GM23248 (cell line): ENCODE data around the gene BEND3. TPM values are rescaled to one million over a fixed set of nuclear protein-coding genes. Genes with fewer than 3 reads are reported as not detected.

Experiments used
- DNase-seq: peaks from one replicate; pipeline ENCODE4 v3.0.0-alpha.2; 2015
- H2AFZ ChIP-seq: fragments of 200-600 bp; sonication (generic); 2 replicates; pipeline ENCODE4 v1.6.1; 2016; ENCODE audit warnings: antibody characterized with exemption
- H3F3A ChIP-seq: fragments of 200-600 bp; sonication (generic); 2 replicates; pipeline ENCODE4 v1.6.1; 2016; ENCODE audit warnings: mild to moderate bottlenecking, antibody characterized with exemption, mixed run types; ENCODE audit not compliant: insufficient read depth
- H3K27ac ChIP-seq: fragments of 200-600 bp; sonication (generic); 2 replicates; pipeline ENCODE4 v1.5.1; 2016; ENCODE audit warnings: mild to moderate bottlenecking
- H3K27me3 ChIP-seq: fragments of 200-600 bp; sonication (generic); replicated peaks from 2 replicates; pipeline ENCODE4 v1.6.1; 2016; ENCODE audit warnings: mild to moderate bottlenecking; ENCODE audit not compliant: insufficient read depth
- H3K36me3 ChIP-seq: fragments of 200-600 bp; sonication (generic); 2 replicates; pipeline ENCODE4 v1.6.1; 2016; ENCODE audit warnings: low read depth, mild to moderate bottlenecking
- H3K4me1 ChIP-seq: fragments of 200-600 bp; sonication (generic); 2 replicates; pipeline ENCODE4 v1.6.1; 2016; ENCODE audit warnings: mild to moderate bottlenecking; ENCODE audit not compliant: insufficient read depth
- H3K4me2 ChIP-seq: fragments of 200-600 bp; sonication (generic); one replicate; pipeline ENCODE4 v1.6.1; 2016; ENCODE audit warnings: mild to moderate bottlenecking; ENCODE audit not compliant: unreplicated experiment
- H3K4me3 ChIP-seq: fragments of 200-600 bp; sonication (generic); 2 replicates; pipeline ENCODE4 v1.5.1; 2016; ENCODE audit warnings: mild to moderate bottlenecking
- H3K79me2 ChIP-seq: fragments of 200-600 bp; sonication (generic); 2 replicates; pipeline ENCODE4 v1.6.1; 2016; ENCODE audit warnings: mild to moderate bottlenecking; ENCODE audit not compliant: insufficient read depth
- H3K9ac ChIP-seq: fragments of 200-600 bp; sonication (generic); 2 replicates; pipeline ENCODE4 v1.6.1; 2016; ENCODE audit warnings: mild to moderate bottlenecking
- H3K9me2 ChIP-seq: fragments of 200-600 bp; sonication (generic); 2 replicates; pipeline ENCODE4 v1.6.1; 2016; ENCODE audit warnings: mixed run types, mild to moderate bottlenecking, moderate library complexity; ENCODE audit not compliant: insufficient read depth
- H3K9me3 ChIP-seq: fragments of 200-600 bp; sonication (generic); one replicate; pipeline ENCODE4 v1.6.1; 2017; ENCODE audit warnings: low read depth
- H4K20me1 ChIP-seq: fragments of 200-600 bp; sonication (generic); 2 replicates; pipeline ENCODE4 v1.6.0; 2016; ENCODE audit not compliant: insufficient read depth
- EZH2 ChIP-seq: fragments of 200-600 bp; sonication (generic); IDR thresholded peaks from 2 replicates; pipeline ENCODE4 v1.6.1; 2018; ENCODE audit warnings: antibody characterized with exemption, mild to moderate bottlenecking; ENCODE audit not compliant: insufficient read depth, poor library complexity, severe bottlenecking
- EZH2phosphoT487 ChIP-seq: fragments of 200-600 bp; sonication (generic); IDR thresholded peaks from 2 replicates; pipeline ENCODE4 v1.6.1; 2018; ENCODE audit warnings: antibody characterized with exemption, moderate library complexity, mild to moderate bottlenecking, low read depth; ENCODE audit not compliant: insufficient read depth
- WGBS, 2 experiments: methylation state at CpG; one replicate each; pipeline ENCODE4 v1.1.6; 2015 to 2017; ENCODE audit warnings: low lambda C conversion rate in 2 of 2, low coverage in 1 of 2; ENCODE audit errors: missing lambda C conversion rate in 2 of 2; 5-methylcytosine and 5-hydroxymethylcytosine counted together
- in situ Hi-C: fragments of 300-500 bp; cut with MboI; formaldehyde crosslinking; loops from 2 replicates; pipeline ENCODE4 v1.15.0; 2020
- polyA plus RNA-seq: library from polyadenylated mRNA; unstranded; fragments of >200 nt; fragmentation: Nextera tagmentation; extraction: Ambion mirVana; gene quantifications from 2 replicates; pipeline ENCODE4 v1.2.1, GENCODE V29; 2016
- total RNA-seq: library from RNA; depleted of rRNA; stranded (reverse); fragments of >200 nt; shearing (Covaris generic); gene quantifications from 2 replicates; pipeline ENCODE4 v1.2.3, GENCODE V29; 2014

The BEND3 gene
- total and polyA plus RNA-seq, 2 experiments from 2014 or later: 1.4 to 1.8 TPM

- peak overlapping the region; percentile 74 for H3K4me3 ChIP-seq
- WGBS, 2 experiments: 10% methylated on average over 15 of the region's 15 CpGs
Observed at GRCh38 chr6:107116328-107116892, 1.1 kb upstream of the BEND3 start.

DNA sequence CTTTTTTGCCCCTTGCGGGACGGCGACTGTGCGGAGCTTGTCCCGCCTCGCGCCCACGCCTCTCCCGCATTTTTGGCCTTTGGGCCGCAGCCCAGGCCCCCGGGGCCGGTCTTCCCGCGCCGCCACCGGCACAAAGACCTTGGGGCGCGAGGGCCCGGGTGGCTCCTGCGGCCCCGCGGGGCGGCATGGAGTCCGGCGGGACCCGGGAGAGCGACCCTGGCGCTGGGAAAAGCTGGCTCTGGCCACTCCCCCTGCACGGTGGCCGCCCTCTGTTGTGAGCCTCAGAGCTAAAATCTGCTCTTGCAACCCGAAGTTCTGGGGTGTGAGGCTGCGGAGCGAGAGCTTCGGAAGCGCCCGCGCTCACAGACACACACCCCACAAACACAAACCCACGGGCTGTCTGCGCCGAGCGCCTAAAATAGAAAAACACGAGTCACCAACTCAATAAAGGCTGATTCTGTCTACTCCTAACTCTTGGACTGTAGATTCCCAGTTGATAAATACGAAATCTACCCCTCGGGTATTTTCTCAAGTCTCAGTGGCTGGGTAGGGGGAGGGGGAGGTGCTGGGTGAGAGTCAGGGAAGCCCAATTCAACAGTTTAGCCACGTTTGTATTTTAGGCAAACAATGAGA lies 496 bp upstream of the BEND3 start:
- H3K9me2 ChIP-seq: no peaks in the 10 kb centered on the region
- no peaks in the 10 kb centered on the region for H3K9me3 ChIP-seq
- H2AFZ ChIP-seq: peak overlapping the region; percentile 87
- peak overlapping the region; percentile 86 for H3K4me2 ChIP-seq
- H3K36me3 ChIP-seq: no peaks in the 10 kb centered on the region
- peak; percentile 67 for DNase-seq
- H4K20me1 ChIP-seq: no peaks in the 10 kb centered on the region
- no peak overlapping the region for H3K27ac ChIP-seq
- peaks cover 12% of the 10 kb centered on the region for H3F3A ChIP-seq
- no peak for TF ChIP-seq EZH2
- TF ChIP-seq EZH2phosphoT487: no peak
- WGBS, 2 experiments: 1% methylated on average over 45 of the region's 45 CpGs
- no peaks in the 10 kb centered on the region for H3K79me2 ChIP-seq
- peak overlapping the region; percentile 70 for H3K9ac ChIP-seq
- peak overlapping the region; percentile 74 for H3K4me3 ChIP-seq
- H3K4me1 ChIP-seq: peaks cover 11% of the 10 kb centered on the region; the same call in 1 of the 2 replicates
- in situ Hi-C loops: no loop called here
- peaks cover 14% of the 10 kb centered on the region for H3K27me3 ChIP-seq

More at GRCh38 chr6:107116328-107116892, 1.1 kb upstream of the BEND3 start:
- Histone ChIP-seq H3K27ac (no peak overlapping the region), H4K20me1 (no peaks in the 10 kb centered on the region), H3K4me2 (peak overlapping the region; percentile 86), H3K27me3 (peaks cover 14% of the 10 kb centered on the region), H3K36me3 (no peaks in the 10 kb centered on the region), H3K9ac (peak overlapping the region; percentile 70), H3K9me3 (no peaks in the 10 kb centered on the region), H3F3A (peaks cover 12% of the 10 kb centered on the region), H2AFZ (peak overlapping the region; percentile 87), H3K79me2 (no peaks in the 10 kb centered on the region), H3K9me2 (no peaks in the 10 kb centered on the region), H3K4me1 (peaks cover 11% of the 10 kb centered on the region; the same call in 1 of the 2 replicates)
- peak; percentile 51 for DNase-seq
- in situ Hi-C loops: no loop called here
- TF ChIP-seq EZH2phosphoT487 (no peak), EZH2 (peak; percentile 12)

DNA sequence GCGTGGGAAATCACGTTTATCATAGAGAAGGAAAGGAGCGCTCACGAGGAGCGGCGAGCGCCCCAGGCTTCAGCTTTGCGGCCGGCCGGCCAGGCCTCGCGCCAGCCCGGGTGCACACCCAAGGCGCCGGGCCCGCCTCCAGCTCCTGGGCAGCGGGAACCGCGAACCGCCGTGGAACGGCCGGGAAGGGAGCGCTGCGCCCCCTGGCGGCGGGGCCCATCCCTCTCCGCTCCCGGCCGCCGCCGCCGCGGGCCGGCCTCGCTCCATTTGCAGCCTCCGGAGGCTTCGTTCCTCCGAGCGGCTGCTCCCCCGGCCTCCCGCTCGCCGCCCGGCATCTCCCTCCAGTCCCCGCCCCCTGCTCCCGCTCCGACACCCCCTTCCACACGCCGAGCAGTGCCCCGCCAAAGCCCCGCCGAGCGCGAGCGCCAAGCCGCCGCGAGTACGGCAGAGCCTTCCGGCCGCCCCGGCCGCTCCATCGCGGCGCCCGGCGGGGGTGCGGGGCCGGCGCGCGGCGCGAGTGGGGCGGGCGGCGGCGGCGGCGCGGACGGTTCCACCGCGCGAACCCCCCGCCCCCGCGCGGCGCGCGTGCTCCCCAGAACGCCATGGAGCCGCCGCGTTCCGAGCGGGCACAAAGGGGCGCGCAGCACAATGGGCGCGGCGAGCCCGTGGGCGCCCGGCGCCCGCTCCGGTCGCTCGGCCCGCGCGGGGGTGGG lies 946 bp downstream of the BEND3 start:
- in situ Hi-C loops: no loop called here
- Histone ChIP-seq H3K4me2 (peak overlapping the region; percentile 72), H3K9ac (peak overlapping the region; percentile 56), H3K4me1 (peaks cover 11% of the 10 kb centered on the region; the same call in 1 of the 2 replicates), H3F3A (peaks cover 12% of the 10 kb centered on the region), H3K9me2 (no peaks in the 10 kb centered on the region), H2AFZ (peak overlapping the region; percentile 57), H3K4me3 (peak overlapping the region; percentile 48), H3K79me2 (no peaks in the 10 kb centered on the region), H3K9me3 (no peaks in the 10 kb centered on the region), H3K27me3 (peaks cover 14% of the 10 kb centered on the region), H3K27ac (peak overlapping the region; percentile 22; the same call in 1 of the 2 replicates), H4K20me1 (no peaks in the 10 kb centered on the region), H3K36me3 (no peaks in the 10 kb centered on the region)
- WGBS, 2 experiments: 0 to 1% methylated on average over 23 to 53 of the region's 116 CpGs
- TF ChIP-seq EZH2 (no peak), EZH2phosphoT487 (no peak)
- peak; percentile 98 for DNase-seq

GRCh38 chr6:107110200-107110599 lies 5.1 kb downstream of the BEND3 start:
- Histone ChIP-seq H3K4me1 (peaks cover 4% of the 10 kb centered on the region; the same call in 1 of the 2 replicates), H2AFZ (no peak overlapping the region), H3K27me3 (no peaks in the 10 kb centered on the region), H3K9me3 (no peaks in the 10 kb centered on the region), H3K4me3 (no peak overlapping the region), H3K36me3 (no peaks in the 10 kb centered on the region), H3K9me2 (no peaks in the 10 kb centered on the region), H3K9ac (no peak overlapping the region), H3F3A (peaks cover 5% of the 10 kb centered on the region; the same call in 1 of the 2 replicates), H4K20me1 (no peaks in the 10 kb centered on the region), H3K4me2 (no peak overlapping the region), H3K27ac (no peak overlapping the region), H3K79me2 (no peaks in the 10 kb centered on the region)
- in situ Hi-C loops: no loop called here
- TF ChIP-seq EZH2phosphoT487 (no peak), EZH2 (no peak)
- no peak for DNase-seq
- WGBS, 2 experiments: 90 to 91% methylated on average over 1 of the region's 1 CpG
